ENCODE data around the gene PHF1.

PHF1 gene

DNA sequence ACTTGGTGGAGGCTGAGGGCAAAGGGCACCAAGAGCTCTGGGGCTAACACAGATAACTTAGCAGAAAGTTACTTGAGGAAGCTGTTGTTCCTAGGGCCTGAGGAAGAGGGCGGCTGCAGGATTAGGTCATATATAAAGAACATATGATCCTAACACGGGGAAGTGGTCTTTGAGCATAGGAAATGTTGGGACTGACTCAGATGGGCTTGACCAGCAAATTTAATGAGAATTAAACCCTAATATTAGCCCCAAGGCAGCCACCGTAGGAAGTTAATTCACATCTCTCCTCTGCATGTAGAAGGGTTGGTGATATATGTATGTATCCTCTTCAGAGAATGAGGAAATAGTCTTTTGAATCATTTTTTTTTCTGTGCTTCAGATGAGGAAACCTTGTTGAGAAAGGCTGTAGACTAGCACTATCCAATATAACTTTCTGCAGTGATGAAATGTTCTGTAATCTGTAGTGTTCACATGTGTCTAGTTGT is 34.3 kb downstream of the PHF1 start:
- H3K27me3 ChIP-seq (ENCODE audit: insufficient read depth, low read depth, severe bottlenecking) = no peaks in the 10 kb centered on the region
- H3K4me3 ChIP-seq (ENCODE audit: low read depth, low read length) = no peak overlapping the region
- no peak overlapping the region for H3K27ac ChIP-seq
- H3K9me3 ChIP-seq (ENCODE audit: severe bottlenecking) = no peaks in the 10 kb centered on the region
- no peak for DNase-seq
- TF ChIP-seq, protein P1, sequence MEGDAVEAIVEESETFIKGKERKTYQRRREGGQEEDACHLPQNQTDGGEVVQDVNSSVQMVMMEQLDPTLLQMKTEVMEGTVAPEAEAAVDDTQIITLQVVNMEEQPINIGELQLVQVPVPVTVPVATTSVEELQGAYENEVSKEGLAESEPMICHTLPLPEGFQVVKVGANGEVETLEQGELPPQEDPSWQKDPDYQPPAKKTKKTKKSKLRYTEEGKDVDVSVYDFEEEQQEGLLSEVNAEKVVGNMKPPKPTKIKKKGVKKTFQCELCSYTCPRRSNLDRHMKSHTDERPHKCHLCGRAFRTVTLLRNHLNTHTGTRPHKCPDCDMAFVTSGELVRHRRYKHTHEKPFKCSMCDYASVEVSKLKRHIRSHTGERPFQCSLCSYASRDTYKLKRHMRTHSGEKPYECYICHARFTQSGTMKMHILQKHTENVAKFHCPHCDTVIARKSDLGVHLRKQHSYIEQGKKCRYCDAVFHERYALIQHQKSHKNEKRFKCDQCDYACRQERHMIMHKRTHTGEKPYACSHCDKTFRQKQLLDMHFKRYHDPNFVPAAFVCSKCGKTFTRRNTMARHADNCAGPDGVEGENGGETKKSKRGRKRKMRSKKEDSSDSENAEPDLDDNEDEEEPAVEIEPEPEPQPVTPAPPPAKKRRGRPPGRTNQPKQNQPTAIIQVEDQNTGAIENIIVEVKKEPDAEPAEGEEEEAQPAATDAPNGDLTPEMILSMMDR (IDR thresholded peaks at IDR 0.05; ENCODE audit: low read depth, low read length) = no peak
- H3K36me3 ChIP-seq = peaks cover 94% of the 10 kb centered on the region

DNA sequence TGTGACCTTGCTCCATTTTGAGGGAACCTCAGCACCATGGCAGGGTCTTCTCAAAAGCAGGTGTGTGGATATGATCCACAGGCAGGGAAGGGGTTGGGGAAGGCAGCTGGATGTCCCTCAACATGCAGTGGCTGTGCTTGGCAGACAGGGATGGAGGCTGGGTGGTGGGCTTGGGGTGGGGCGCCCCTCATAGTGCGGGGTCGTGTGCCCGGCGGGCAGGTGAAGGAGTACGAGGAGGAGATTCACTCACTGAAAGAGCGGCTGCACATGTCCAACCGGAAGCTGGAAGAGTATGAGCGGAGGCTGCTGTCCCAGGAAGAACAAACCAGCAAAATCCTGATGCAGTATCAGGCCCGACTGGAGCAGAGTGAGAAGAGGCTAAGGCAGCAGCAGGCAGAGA is 35.5 kb downstream of the PHF1 start:
- TF ChIP-seq, protein P1 (IDR thresholded peaks at IDR 0.05; ENCODE audit: low read depth, low read length) = no peak
- no peak for DNase-seq
- Histone ChIP-seq H3K4me3 (ENCODE audit: low read depth, low read length) (no peak overlapping the region), H3K27ac (no peak overlapping the region), H3K36me3 (peaks cover 91% of the 10 kb centered on the region), H3K9me3 (ENCODE audit: severe bottlenecking) (no peaks in the 10 kb centered on the region), H3K27me3 (ENCODE audit: insufficient read depth, low read depth, severe bottlenecking) (no peaks in the 10 kb centered on the region)

DNA sequence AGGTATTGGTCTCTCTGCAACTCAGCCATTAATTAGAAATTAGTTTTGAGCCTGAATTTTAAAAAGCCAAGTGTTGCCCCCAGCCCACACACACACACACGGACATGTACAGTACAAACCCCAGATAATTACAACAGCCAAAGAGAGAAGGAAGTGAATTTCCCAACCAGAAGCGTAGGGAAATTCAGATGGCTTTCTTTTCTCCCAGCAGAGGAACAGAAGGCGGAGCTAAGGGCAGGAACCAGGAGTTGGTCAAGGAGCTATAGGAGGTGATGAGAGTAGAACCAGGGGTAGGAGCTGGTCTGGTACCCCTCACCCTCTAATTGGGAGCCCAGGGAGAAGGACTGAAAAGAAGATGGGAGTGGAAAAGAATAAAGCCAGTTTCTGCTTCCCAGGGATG is 39.6 kb downstream of the PHF1 start:
- no peak overlapping the region for H3K27ac ChIP-seq
- H3K27me3 ChIP-seq (ENCODE audit: insufficient read depth, low read depth, severe bottlenecking) = no peaks in the 10 kb centered on the region
- no peaks in the 10 kb centered on the region for H3K9me3 ChIP-seq (ENCODE audit: severe bottlenecking)
- TF ChIP-seq, protein P1 (IDR thresholded peaks at IDR 0.05; ENCODE audit: low read depth, low read length) = no peak
- DNase-seq = no peak
- H3K36me3 ChIP-seq = peaks cover 63% of the 10 kb centered on the region
- no peak overlapping the region for H3K4me3 ChIP-seq (ENCODE audit: low read depth, low read length)

DNA sequence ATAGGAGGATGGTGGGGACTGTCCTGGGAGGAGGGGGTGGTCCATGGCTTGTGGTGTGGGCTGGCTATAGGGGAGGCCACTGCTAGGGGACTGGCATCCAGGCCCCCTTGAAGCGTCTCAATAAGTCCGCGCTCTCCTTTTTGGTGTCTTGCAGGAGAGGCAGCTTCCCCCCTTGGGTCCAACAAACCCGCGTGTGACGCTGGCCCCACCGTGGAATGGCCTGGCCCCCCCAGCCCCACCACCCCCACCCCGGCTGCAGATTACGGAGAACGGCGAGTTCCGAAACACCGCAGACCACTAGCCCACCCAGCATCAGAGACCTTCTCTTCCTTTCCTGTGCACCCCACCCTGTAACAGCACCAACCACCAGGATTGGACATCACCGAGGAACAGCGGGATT is 40.8 kb downstream of the PHF1 start:
- no peak overlapping the region for H3K4me3 ChIP-seq (ENCODE audit: low read depth, low read length)
- H3K9me3 ChIP-seq (ENCODE audit: severe bottlenecking) = no peaks in the 10 kb centered on the region
- no peak for DNase-seq
- no peaks in the 10 kb centered on the region for H3K27me3 ChIP-seq (ENCODE audit: insufficient read depth, low read depth, severe bottlenecking)
- no peak overlapping the region for H3K27ac ChIP-seq
- H3K36me3 ChIP-seq = peaks cover 65% of the 10 kb centered on the region
- TF ChIP-seq, protein P1 (IDR thresholded peaks at IDR 0.05; ENCODE audit: low read depth, low read length) = no peak

DNA sequence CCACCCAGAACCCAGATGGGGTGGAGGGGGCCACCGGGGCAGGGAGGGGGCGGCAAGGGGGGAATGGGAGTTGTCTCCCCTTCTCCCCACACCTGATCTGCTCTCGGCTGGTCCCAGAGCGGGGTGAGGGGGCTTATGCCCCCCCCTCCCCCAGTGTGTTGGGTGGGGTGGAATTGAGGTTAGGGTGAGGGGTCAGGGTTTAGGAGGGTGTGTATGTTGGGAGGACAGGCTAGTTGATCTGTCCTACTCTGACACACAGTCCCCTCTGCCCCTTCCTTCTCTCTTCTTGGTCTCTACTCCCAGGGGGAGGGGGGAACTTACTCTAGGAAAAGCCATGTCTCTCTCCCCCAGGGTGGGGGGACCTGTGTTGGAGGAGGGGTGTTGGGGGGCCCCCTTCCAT is 41.7 kb downstream of the PHF1 start:
- no peak overlapping the region for H3K4me3 ChIP-seq (ENCODE audit: low read depth, low read length)
- no peaks in the 10 kb centered on the region for H3K27me3 ChIP-seq (ENCODE audit: insufficient read depth, low read depth, severe bottlenecking)
- no peaks in the 10 kb centered on the region for H3K9me3 ChIP-seq (ENCODE audit: severe bottlenecking)
- H3K27ac ChIP-seq = no peak overlapping the region
- DNase-seq = no peak
- TF ChIP-seq, protein P1 (IDR thresholded peaks at IDR 0.05; ENCODE audit: low read depth, low read length) = no peak
- H3K36me3 ChIP-seq = peaks cover 62% of the 10 kb centered on the region

DNA sequence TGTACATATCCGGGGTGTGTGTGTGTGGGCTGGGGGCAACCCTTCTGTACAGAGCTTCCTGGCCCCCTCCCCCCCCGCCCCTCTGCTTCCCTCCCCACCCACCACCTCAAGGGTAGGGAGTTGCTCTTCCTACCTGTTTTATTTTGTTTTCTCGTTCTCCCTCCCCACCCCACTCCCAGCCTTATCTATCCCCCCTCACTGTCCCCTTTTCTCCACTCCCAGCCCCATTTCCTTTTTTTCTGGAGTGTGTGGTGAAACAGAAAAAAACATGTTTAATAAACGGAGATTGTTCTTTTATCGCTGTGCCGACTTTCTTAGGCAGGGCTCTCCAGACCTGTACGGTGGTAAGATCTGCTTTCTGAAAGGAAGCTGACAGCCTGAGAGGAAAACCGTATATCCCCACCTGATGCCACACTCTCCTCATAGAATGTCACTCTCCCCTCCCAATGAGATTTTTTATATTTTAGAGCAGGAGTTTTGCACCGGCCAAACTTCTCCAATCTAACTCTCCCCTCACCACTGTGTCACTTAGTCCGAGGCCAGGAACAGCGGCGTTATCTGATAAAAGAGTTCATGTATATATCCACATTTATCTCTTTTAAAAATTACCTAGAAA is 42.7 kb downstream of the PHF1 start:
- Histone ChIP-seq H3K36me3 (peaks cover 52% of the 10 kb centered on the region), H3K4me3 (ENCODE audit: low read depth, low read length) (peak overlapping the region; percentile 76), H3K9me3 (ENCODE audit: severe bottlenecking) (no peaks in the 10 kb centered on the region), H3K27me3 (ENCODE audit: insufficient read depth, low read depth, severe bottlenecking) (no peaks in the 10 kb centered on the region), H3K27ac (peak overlapping the region; percentile 61)
- DNase-seq = no peak
- TF ChIP-seq, protein P1 (IDR thresholded peaks at IDR 0.05; ENCODE audit: low read depth, low read length) = no peak

Measured in WERI-Rb-1 (cell line).